K562 (cell line): ENCODE results near the gene OMA1. TPM values are rescaled to one million over a fixed set of nuclear protein-coding genes. Genes with fewer than 3 reads are reported as not detected.

Experiments
- FOXM1 ChIP-seq, 2 experiments: fragments of 450-650 bp in 1 of 2; sonication (generic) in 1 of 2; formaldehyde crosslinking in 1 of 2; IDR thresholded peaks; 2 replicates each; pipeline versions ENCODE4 v1.6.1 to v1.9.0; 2017 to 2022; ENCODE audit warnings: low read depth in 2 of 2, mild to moderate bottlenecking in 2 of 2, missing genetic modification reagents in 1 of 2, moderate library complexity in 1 of 2
- HDAC2 ChIP-seq: fragments of 450-650 bp; IDR thresholded peaks from 2 replicates; pipeline ENCODE4 v1.6.1; 2016; ENCODE audit warnings: mild to moderate bottlenecking
- IRF9 ChIP-seq: fragments of 450-650 bp; IDR thresholded peaks from 2 replicates; pipeline ENCODE4 v1.6.1; 2016; ENCODE audit warnings: missing biosample characterization, missing genetic modification characterization
- PHB ChIP-seq: fragments of 250-450 bp; sonication (Bioruptor Pico); IDR thresholded peaks from 2 replicates; pipeline ENCODE4 v1.5.0; 2021
- TAF15 ChIP-seq: fragments of 200-400 bp; formaldehyde crosslinking; IDR thresholded peaks from 2 replicates; pipeline ENCODE4 v1.6.1; 2017; ENCODE audit warnings: mild to moderate bottlenecking, low read depth, low read length, moderate library complexity
- ZBTB49 ChIP-seq: sonication (generic); formaldehyde crosslinking; IDR thresholded peaks from 2 replicates; pipeline ENCODE4 v1.8.0; 2022; ENCODE audit warnings: missing genetic modification reagents, mild to moderate bottlenecking, borderline replicate concordance
- ZNF583 ChIP-seq: fragments of 250-450 bp; sonication (Bioruptor Pico); IDR thresholded peaks from 2 replicates; pipeline ENCODE4 v1.4.0; 2020
- ZSCAN32 ChIP-seq: fragments of 450-650 bp; formaldehyde crosslinking; IDR thresholded peaks from 2 replicates; pipeline ENCODE4 v1.4.0; 2020; ENCODE audit warnings: mild to moderate bottlenecking, moderate library complexity
- polyA plus RNA-seq, 8 experiments: library from polyadenylated mRNA; depleted of rRNA in 4 of 8; stranded (reverse) in 5 of 8; unstranded in 3 of 8; fragments of >200 nt; fragmentation: Nextera tagmentation in 2 of 8; fragmentation: Illumina TruSeq in 1 of 8; extraction: Ambion mirVana in 2 of 8; extraction: Trizol in 1 of 8; gene quantifications; 2 replicates each; pipeline versions ENCODE4 v1.2.1 to v1.2.3, GENCODE V29; 2011 to 2014; ENCODE audit warnings: inconsistent platforms in 1 of 8, missing spikeins in 1 of 8
- total RNA-seq, 7 experiments: library from RNA; depleted of rRNA in 6 of 7; stranded (reverse); fragments of >200 nt in 6 of 7; fragmentation: Illumina TruSeq in 2 of 7; extraction: Trizol in 2 of 7; gene quantifications; 2 replicates each; pipeline versions ENCODE4 v1.2.1 to v1.2.3, GENCODE V29; 2011 to 2021; ENCODE audit warnings: low replicate concordance in 1 of 7

OMA1 gene
- total and polyA plus RNA-seq, 9 of the 15 experiments (the other 6 are each of a cell fraction or from before 2014, with no cell fraction given), result 16.6 to 51.5 (median 33.5) TPM

- TF ChIP-seq IRF9 (tag) (no peak), PHB (no peak), HDAC2 (no peak), TAF15 (no peak), ZBTB49 (CRISPR knock-in tag) (no peak), ZNF583 (CRISPR knock-in tag) (no peak), FOXM1 (IDR thresholded peaks at IDR 0.05; ENCODE audit: low read depth) (no peak), FOXM1 (CRISPR knock-in tag; IDR thresholded peaks at IDR 0.05; ENCODE audit: low read depth) (no peak), ZSCAN32 (no peak)
- TF ChIP-seq, all 486 proteins: peak for 0
These were observed 100.2 kb downstream of the OMA1 start (continued) for GRCh38 chr1:58446368-58446767.
